ENCODE data around the gene HK1. TPM values are rescaled to one million over a fixed set of nuclear protein-coding genes. Genes with fewer than 3 reads are reported as not detected.

Gene HK1
- total RNA-seq, 1 donor from 2014 or later = 84.0 TPM

GRCh38 chr10:69398466-69398865, 120.2 kb downstream of the HK1 start:
- DNase-seq (no peak), ATAC-seq (no peak)
- Histone ChIP-seq H3K27ac (peak overlapping the region; percentile 7), H3K4me3 (no peak overlapping the region), H3K27me3 (no peaks in the 10 kb centered on the region), H3K36me3 (peaks cover 86% of the 10 kb centered on the region), H3K9me3 (no peaks in the 10 kb centered on the region), H3K4me1 (no peaks in the 10 kb centered on the region)
- intact Hi-C loops (cut with DNase I) = no loop called here
- no peak for TF ChIP-seq CTCF (IDR thresholded peaks at IDR 0.05)

GRCh38 chr10:69400936-69401335, 122.6 kb downstream of the HK1 start:
- peaks cover 61% of the 10 kb centered on the region for H3K36me3 ChIP-seq
- intact Hi-C loops (cut with DNase I) = no loop called here

GRCh38 chr10:69401416-69401815, 123.1 kb downstream of the HK1 start:
- Histone ChIP-seq H3K9me3 (no peaks in the 10 kb centered on the region), H3K27ac (no peak overlapping the region), H3K4me3 (no peak overlapping the region), H3K36me3 (peaks cover 57% of the 10 kb centered on the region), H3K27me3 (no peaks in the 10 kb centered on the region), H3K4me1 (peaks cover 5% of the 10 kb centered on the region)
- TF ChIP-seq CTCF (IDR thresholded peaks at IDR 0.05) = no peak
- no peak for ATAC-seq
- intact Hi-C loops (cut with DNase I) = no loop called here
- no peak for DNase-seq

More at GRCh38 chr10:69400936-69401335, 122.6 kb downstream of the HK1 start:
- H3K9me3 ChIP-seq = no peaks in the 10 kb centered on the region
- peaks cover 2% of the 10 kb centered on the region for H3K4me1 ChIP-seq
- ATAC-seq (no peak), DNase-seq (no peak)
- no peak for TF ChIP-seq CTCF (IDR thresholded peaks at IDR 0.05)
- no peaks in the 10 kb centered on the region for H3K27me3 ChIP-seq
- no peak overlapping the region for H3K4me3 ChIP-seq
- H3K27ac ChIP-seq = no peak overlapping the region

GRCh38 chr10:69402386-69402785, 124.1 kb downstream of the HK1 start:
- ATAC-seq = no peak
- Histone ChIP-seq H3K36me3 (peaks cover 47% of the 10 kb centered on the region), H3K9me3 (no peaks in the 10 kb centered on the region), H3K4me1 (peaks cover 14% of the 10 kb centered on the region), H3K27ac (no peak overlapping the region), H3K27me3 (no peaks in the 10 kb centered on the region), H3K4me3 (no peak overlapping the region)
- intact Hi-C loops (cut with DNase I) = no loop called here
- TF ChIP-seq CTCF (IDR thresholded peaks at IDR 0.05) = no peak
- no peak for DNase-seq

- Histone ChIP-seq H3K4me3 (no peak overlapping the region), H3K4me1 (peaks cover 19% of the 10 kb centered on the region), H3K36me3 (peaks cover 43% of the 10 kb centered on the region), H3K27me3 (no peaks in the 10 kb centered on the region), H3K9me3 (no peaks in the 10 kb centered on the region), H3K27ac (no peak overlapping the region)
- intact Hi-C loops (cut with DNase I) = no loop called here
- ATAC-seq (no peak), DNase-seq (no peak)
- no peak for TF ChIP-seq CTCF (IDR thresholded peaks at IDR 0.05)
These were observed 124.8 kb downstream of the HK1 start for GRCh38 chr10:69403066-69403465.

GRCh38 chr10:69403519-69403918, 125.2 kb downstream of the HK1 start:
- Histone ChIP-seq H3K27ac (no peak overlapping the region), H3K36me3 (peaks cover 39% of the 10 kb centered on the region)
- peak; percentile 16 for ATAC-seq

More at GRCh38 chr10:69403519-69403918, 125.2 kb downstream of the HK1 start:
- Histone ChIP-seq H3K4me1 (peaks cover 24% of the 10 kb centered on the region), H3K9me3 (no peaks in the 10 kb centered on the region), H3K4me3 (no peak overlapping the region), H3K27me3 (no peaks in the 10 kb centered on the region)
- intact Hi-C loops (cut with DNase I) = no loop called here
- DNase-seq = no peak
- no peak for TF ChIP-seq CTCF (IDR thresholded peaks at IDR 0.05)

Measured in upper lobe of right lung (tissue), 1 donor.